ENCODE results near the gene EFNB2. TPM values are rescaled to one million over a fixed set of nuclear protein-coding genes. Genes with fewer than 3 reads are reported as not detected.

Gene EFNB2
- total and polyA plus RNA-seq, 12 donors: 9.7 to 21.1 (median 14.3) TPM

GRCh38 chr13:106555631-106556328, 20.3 kb upstream of the EFNB2 start:
- TF ChIP-seq CTCF (IDR thresholded peaks at IDR 0.05): no peak
- Histone ChIP-seq H3K36me3 (peaks cover 0 to 85% (median 38%) of the 10 kb centered on the region in 9 donors), H3K27ac (no peak overlapping the region), H3K4me1 (peaks cover 5 to 89% (median 55%) of the 10 kb centered on the region in 9 donors), H3K9me3 (no peaks in the 10 kb centered on the region), H3K4me3 (no peak overlapping the region), H3K27me3 (no peaks in the 10 kb centered on the region)
- WGBS, 2 donors: 95 to 96% methylated on average over 4 of the region's 4 CpGs
- ATAC-seq (no peak), DNase-seq (no peak)
- intact Hi-C loops (cut with DNase I): loop anchor here in 1 of 10 donors (10.0 kb wide), 1 partner anchor 129 kb away; no protein-coding TSS in a partner anchor

- Histone ChIP-seq H3K27me3 (no peaks in the 10 kb centered on the region), H3K27ac (no peak overlapping the region), H3K4me3 (no peak overlapping the region), H3K9me3 (no peaks in the 10 kb centered on the region), H3K36me3 (peaks cover 0 to 94% (median 25%) of the 10 kb centered on the region in 9 donors), H3K4me1 (peaks cover 0 to 70% (median 46%) of the 10 kb centered on the region in 9 donors)
- DNase-seq (no peak), ATAC-seq (no peak)
- WGBS, 2 donors: 84 to 87% methylated on average over 3 of the region's 3 CpGs
- no peak for TF ChIP-seq CTCF (IDR thresholded peaks at IDR 0.05)
- intact Hi-C loops (cut with DNase I): loop anchor here in 1 of 10 donors (10.0 kb wide), 1 partner anchor 133 kb away; no protein-coding TSS in a partner anchor
Measured at GRCh38 chr13:106551751-106552150, 16.3 kb upstream of the EFNB2 start.

- ATAC-seq: no peak
- no peak for TF ChIP-seq CTCF (IDR thresholded peaks at IDR 0.05)
- Histone ChIP-seq H3K9me3 (no peaks in the 10 kb centered on the region), H3K27ac (peak overlapping the region in 1 of 10 donors; percentile 9), H3K4me1 (peaks cover 0 to 69% (median 46%) of the 10 kb centered on the region in 9 donors), H3K27me3 (no peaks in the 10 kb centered on the region), H3K36me3 (peaks cover 0 to 93% (median 21%) of the 10 kb centered on the region in 9 donors), H3K4me3 (no peak overlapping the region)
- no peak for DNase-seq
- intact Hi-C loops (cut with DNase I): loop anchor here in 1 of 10 donors (10.0 kb wide), 1 partner anchor 133 kb away; no protein-coding TSS in a partner anchor
- 96 to 100% methylated on average over 1 of the region's 1 CpG for WGBS, 2 donors
Measured at GRCh38 chr13:106551350-106551749, 15.9 kb upstream of the EFNB2 start.

- Histone ChIP-seq H3K4me3 (no peak overlapping the region), H3K36me3 (peaks cover 0 to 91% (median 14%) of the 10 kb centered on the region in 9 donors), H3K27me3 (no peaks in the 10 kb centered on the region), H3K9me3 (no peaks in the 10 kb centered on the region), H3K4me1 (peaks cover 0 to 63% (median 42%) of the 10 kb centered on the region in 9 donors), H3K27ac (peak overlapping the region in 3 of 10 donors; percentile 3 to 9 (median 5))
- 48 to 52% methylated on average over 4 of the region's 4 CpGs for WGBS, 2 donors
- TF ChIP-seq CTCF (IDR thresholded peaks at IDR 0.05): no peak
- DNase-seq: no peak
- intact Hi-C loops (cut with DNase I): loop anchor here in 1 of 10 donors (10.0 kb wide), 1 partner anchor 134 kb away; no protein-coding TSS in a partner anchor
- peak in 6 of 8 donors; percentile 38 to 86 (median 76) for ATAC-seq
Measured at GRCh38 chr13:106550570-106551135, 15.2 kb upstream of the EFNB2 start.
